Measurements from ENCODE around the gene LTBP1. TPM values are rescaled to one million over a fixed set of nuclear protein-coding genes. Genes with fewer than 3 reads are reported as not detected.
"Not testable (repeated sequence)": the region's sequence is repeated elsewhere in the genome, so short reads cannot be mapped to it uniquely, and the experiment has no call there.

LTBP1 gene
- polyA plus RNA-seq, 1 donor (not counting 4 experiments of a cell fraction or from before 2014, with no cell fraction given): 9.2 TPM

GRCh38 chr2:32969444-32970162 lies 22.9 kb downstream of the LTBP1 start:
- no peak for DNase-seq (ENCODE audit: low read depth, low spot score)
- H3K4me1 ChIP-seq (ENCODE audit: control insufficient read depth, extremely low read depth, insufficient read depth, low read length): no peaks in the 10 kb centered on the region
- no peak overlapping the region for H3K4me2 ChIP-seq (ENCODE audit: control insufficient read depth, extremely low read depth, insufficient read depth, low read depth, low read length)
- dilution Hi-C loops (cut with MboI; ENCODE audit: extremely low pct_ligation_motif_present, low sequenced_read_pairs): no loop called here
- no peaks in the 10 kb centered on the region for H3K36me3 ChIP-seq (ENCODE audit: control insufficient read depth in 2 of 2, extremely low read depth in 1 of 2, insufficient read depth in 2 of 2, low read length in 2 of 2)
- no peak overlapping the region for H3K27ac ChIP-seq (ENCODE audit: control insufficient read depth, insufficient read depth, low read length)
- no peak overlapping the region for H3K4me3 ChIP-seq (ENCODE audit: control insufficient read depth in 2 of 3, extremely low read depth in 1 of 3, insufficient read depth in 2 of 3, low read depth in 1 of 3, low read length in 3 of 3)
- H3K9me1 ChIP-seq (ENCODE audit: control insufficient read depth, extremely low read depth, insufficient read depth, low read length): no peaks in the 10 kb centered on the region
- H3K27me3 ChIP-seq (ENCODE audit: control insufficient read depth, extremely low read depth, insufficient read depth, low read length): no peaks in the 10 kb centered on the region
- no peaks in the 10 kb centered on the region for H3K9me3 ChIP-seq (ENCODE audit: control insufficient read depth, low read depth, low read length)
- H3K9ac ChIP-seq (ENCODE audit: control insufficient read depth, extremely low read depth, insufficient read depth, low read length): no peak overlapping the region
- H2AFZ ChIP-seq (ENCODE audit: control insufficient read depth, low read length): no peak overlapping the region
- no peak for FAIRE-seq
- TF ChIP-seq EZH2 (IDR thresholded peaks at IDR 0.05; ENCODE audit: low read length): no peak
- TF ChIP-seq CTCF (optimal IDR thresholded peaks at IDR 0.05 in 1 of 3, IDR thresholded peaks at IDR 0.05 in 1 of 3, conservative IDR thresholded peaks at IDR 0.05 in 1 of 3; ENCODE audit: extremely low read depth in 1 of 3, insufficient read depth in 2 of 3, low read length in 3 of 3): no peak
- H3K79me2 ChIP-seq (ENCODE audit: control insufficient read depth, insufficient read depth, low read length): no peaks in the 10 kb centered on the region
- no peaks in the 10 kb centered on the region for H4K20me1 ChIP-seq (ENCODE audit: control insufficient read depth, extremely low read depth, insufficient read depth, low read length)

GRCh38 chr2:32973772-32974171 lies 27.0 kb downstream of the LTBP1 start:
- H3K9ac ChIP-seq (ENCODE audit: control insufficient read depth, extremely low read depth, insufficient read depth, low read length); H3K27ac ChIP-seq (ENCODE audit: control insufficient read depth, insufficient read depth, low read length); H3K4me3 ChIP-seq (ENCODE audit: control insufficient read depth in 2 of 3, extremely low read depth in 1 of 3, insufficient read depth in 2 of 3, low read depth in 1 of 3, low read length in 3 of 3); DNase-seq (ENCODE audit: low read depth, low spot score); H3K9me1 ChIP-seq (ENCODE audit: control insufficient read depth, extremely low read depth, insufficient read depth, low read length); FAIRE-seq; H2AFZ ChIP-seq (ENCODE audit: control insufficient read depth, low read length); H3K79me2 ChIP-seq (ENCODE audit: control insufficient read depth, insufficient read depth, low read length); H3K9me3 ChIP-seq (ENCODE audit: control insufficient read depth, low read depth, low read length); H3K36me3 ChIP-seq (ENCODE audit: control insufficient read depth in 2 of 2, extremely low read depth in 1 of 2, insufficient read depth in 2 of 2, low read length in 2 of 2); H3K4me2 ChIP-seq (ENCODE audit: control insufficient read depth, extremely low read depth, insufficient read depth, low read depth, low read length); H4K20me1 ChIP-seq (ENCODE audit: control insufficient read depth, extremely low read depth, insufficient read depth, low read length); dilution Hi-C loops (cut with MboI; ENCODE audit: extremely low pct_ligation_motif_present, low sequenced_read_pairs); H3K27me3 ChIP-seq (ENCODE audit: control insufficient read depth, extremely low read depth, insufficient read depth, low read length): not testable (repeated sequence)
- peaks cover 14% of the 10 kb centered on the region for H3K4me1 ChIP-seq (ENCODE audit: control insufficient read depth, extremely low read depth, insufficient read depth, low read length)

Measured in keratinocyte (primary cell).